Endothelial cell (in vitro differentiated cells): ENCODE measurements around the gene MARVELD1. TPM values are rescaled to one million over a fixed set of nuclear protein-coding genes. Genes with fewer than 3 reads are reported as not detected.
A peak's percentile ranks its signal among the peaks of the same experiment; 100 is the strongest.

Source experiments
- DNase-seq: peaks from one replicate; pipeline ENCODE4 v3.0.0; 2021; ENCODE audit warnings: low spot score
- H3K27ac Mint-ChIP-seq: one replicate; pipeline ENCODE4 v1.8.0; 2021; ENCODE audit warnings: mixed read lengths, inconsistent platforms; ENCODE audit not compliant: unreplicated experiment
- H3K27me3 Mint-ChIP-seq: one replicate; pipeline ENCODE4 v1.8.0; 2021; ENCODE audit warnings: mild to moderate bottlenecking, moderate library complexity, mixed read lengths, inconsistent platforms; ENCODE audit not compliant: unreplicated experiment
- H3K36me3 Mint-ChIP-seq: one replicate; pipeline ENCODE4 v1.8.0; 2021; ENCODE audit warnings: mild to moderate bottlenecking, low read depth, mixed read lengths, inconsistent platforms; ENCODE audit not compliant: unreplicated experiment
- H3K4me1 Mint-ChIP-seq: one replicate; pipeline ENCODE4 v1.8.0; 2021; ENCODE audit warnings: mild to moderate bottlenecking, mixed read lengths, inconsistent platforms; ENCODE audit not compliant: unreplicated experiment
- H3K4me3 Mint-ChIP-seq: one replicate; pipeline ENCODE4 v1.8.0; 2021; ENCODE audit warnings: mild to moderate bottlenecking, mixed read lengths, inconsistent platforms; ENCODE audit not compliant: unreplicated experiment
- H3K9me3 Mint-ChIP-seq: one replicate; pipeline ENCODE4 v1.8.0; 2021; ENCODE audit warnings: mixed read lengths, inconsistent platforms; ENCODE audit not compliant: unreplicated experiment
- total RNA-seq: library from RNA; stranded (reverse); fragmentation: NEBNext Ultra II Directional; extraction: Animal tissue kit (Norgen Biotek cat#: 25700); gene quantifications from one replicate; pipeline ENCODE4 v1.2.1, GENCODE V29; 2021; ENCODE audit not compliant: unreplicated experiment
- TF ChIP-seq, protein P1 (sequence below): fragments of 200-600 bp; sonication (generic); IDR thresholded peaks from one replicate; pipeline ENCODE4 v1.5.0; 2021; ENCODE audit warnings: antibody characterized with exemption; ENCODE audit not compliant: unreplicated experiment

The MARVELD1 gene
- total RNA-seq, 1 donor from 2014 or later: 21.0 TPM

DNA sequence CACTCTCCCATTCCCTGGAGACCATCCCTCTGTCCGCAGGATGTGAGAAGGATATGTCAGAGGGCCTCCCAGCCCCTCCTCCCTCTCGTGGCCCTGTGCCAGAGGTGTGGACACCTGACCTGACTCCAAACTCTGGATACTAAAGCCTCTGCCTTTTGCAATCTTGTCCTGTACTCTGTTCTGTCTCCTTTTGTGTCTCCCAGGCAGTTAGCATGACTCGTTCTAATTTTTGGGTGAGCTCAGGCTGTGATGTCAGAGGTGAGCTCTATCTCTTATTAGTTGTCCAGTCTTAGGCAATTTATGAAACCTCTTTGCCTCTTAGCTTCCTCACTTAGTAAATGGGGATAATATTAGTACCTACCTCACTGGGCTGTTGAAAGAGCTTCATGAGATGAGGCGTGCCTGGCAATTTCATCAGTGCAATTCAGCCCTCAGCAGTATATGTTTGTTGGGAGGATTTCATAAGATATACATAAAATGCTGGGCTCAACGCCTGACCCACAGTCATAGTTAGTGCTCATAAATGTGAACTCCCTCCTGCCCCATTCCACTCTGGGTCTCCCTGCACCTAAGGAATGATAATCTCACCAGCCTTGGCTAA, 10.9 kb downstream of the MARVELD1 start:
- peaks cover 4% of the 10 kb centered on the region for H3K4me1 Mint-ChIP-seq
- H3K9me3 Mint-ChIP-seq: no peaks in the 10 kb centered on the region
- TF ChIP-seq, protein P1, sequence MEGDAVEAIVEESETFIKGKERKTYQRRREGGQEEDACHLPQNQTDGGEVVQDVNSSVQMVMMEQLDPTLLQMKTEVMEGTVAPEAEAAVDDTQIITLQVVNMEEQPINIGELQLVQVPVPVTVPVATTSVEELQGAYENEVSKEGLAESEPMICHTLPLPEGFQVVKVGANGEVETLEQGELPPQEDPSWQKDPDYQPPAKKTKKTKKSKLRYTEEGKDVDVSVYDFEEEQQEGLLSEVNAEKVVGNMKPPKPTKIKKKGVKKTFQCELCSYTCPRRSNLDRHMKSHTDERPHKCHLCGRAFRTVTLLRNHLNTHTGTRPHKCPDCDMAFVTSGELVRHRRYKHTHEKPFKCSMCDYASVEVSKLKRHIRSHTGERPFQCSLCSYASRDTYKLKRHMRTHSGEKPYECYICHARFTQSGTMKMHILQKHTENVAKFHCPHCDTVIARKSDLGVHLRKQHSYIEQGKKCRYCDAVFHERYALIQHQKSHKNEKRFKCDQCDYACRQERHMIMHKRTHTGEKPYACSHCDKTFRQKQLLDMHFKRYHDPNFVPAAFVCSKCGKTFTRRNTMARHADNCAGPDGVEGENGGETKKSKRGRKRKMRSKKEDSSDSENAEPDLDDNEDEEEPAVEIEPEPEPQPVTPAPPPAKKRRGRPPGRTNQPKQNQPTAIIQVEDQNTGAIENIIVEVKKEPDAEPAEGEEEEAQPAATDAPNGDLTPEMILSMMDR: no peak
- peaks cover 3% of the 10 kb centered on the region for H3K27me3 Mint-ChIP-seq
- no peak overlapping the region for H3K27ac Mint-ChIP-seq
- H3K36me3 Mint-ChIP-seq: no peaks in the 10 kb centered on the region
- no peak overlapping the region for H3K4me3 Mint-ChIP-seq
- no peak for DNase-seq

DNA sequence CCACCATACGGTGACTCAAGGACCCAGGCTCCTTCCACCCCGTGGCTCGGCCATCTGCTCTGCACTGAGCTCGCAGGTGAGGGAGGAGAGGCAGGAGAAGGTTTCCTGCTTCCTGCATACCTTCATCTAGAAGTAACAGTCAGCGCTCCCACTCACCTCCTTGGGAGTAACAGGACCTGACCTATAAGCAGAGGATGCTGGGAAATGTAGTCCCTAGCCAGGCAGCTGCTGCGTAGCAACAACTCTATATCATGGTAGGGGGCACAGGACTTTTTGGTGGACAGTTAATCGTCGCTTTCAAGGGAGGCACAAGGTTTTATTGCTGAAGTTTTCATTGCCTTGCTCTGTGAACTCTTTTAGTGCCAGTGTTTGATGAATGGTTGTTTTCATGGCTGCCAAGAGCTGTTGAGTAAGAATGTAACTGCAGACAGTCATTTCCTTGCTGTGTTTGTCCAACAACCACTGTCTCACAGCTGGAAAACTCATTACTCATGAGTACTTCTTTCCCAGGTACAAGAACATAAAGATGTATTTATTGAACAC, 13.2 kb downstream of the MARVELD1 start:
- no peaks in the 10 kb centered on the region for H3K36me3 Mint-ChIP-seq
- DNase-seq: no peak
- peak overlapping the region; percentile 62 for H3K4me3 Mint-ChIP-seq

DNA sequence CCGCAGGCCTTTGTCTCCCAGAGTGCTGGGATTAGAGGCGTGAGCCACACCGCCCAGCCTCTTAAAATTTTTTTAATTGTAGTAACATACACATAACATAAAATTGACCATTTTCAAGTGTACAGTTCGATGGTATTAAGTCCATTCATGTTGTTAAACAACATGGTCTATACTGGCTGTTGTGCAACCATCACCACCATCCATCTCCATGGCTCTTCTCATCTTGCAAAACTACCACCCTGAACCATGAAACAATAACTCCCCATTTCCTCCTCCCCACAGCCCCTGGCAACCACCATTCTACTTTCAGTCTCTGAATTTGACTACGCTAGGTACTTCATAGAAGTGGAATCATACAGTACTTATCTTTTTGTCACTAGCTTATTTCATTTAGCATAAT, 15.5 kb downstream of the MARVELD1 start:
- H3K36me3 Mint-ChIP-seq: no peaks in the 10 kb centered on the region
- no peak overlapping the region for H3K27ac Mint-ChIP-seq
- H3K4me3 Mint-ChIP-seq: no peak overlapping the region

More for the DNA sequence above, 13.2 kb downstream of the MARVELD1 start:
- TF ChIP-seq, protein P1: no peak
- Mint-ChIP-seq H3K27me3 (peaks cover 8% of the 10 kb centered on the region), H3K27ac (no peak overlapping the region), H3K4me1 (no peaks in the 10 kb centered on the region), H3K9me3 (no peaks in the 10 kb centered on the region)

DNA sequence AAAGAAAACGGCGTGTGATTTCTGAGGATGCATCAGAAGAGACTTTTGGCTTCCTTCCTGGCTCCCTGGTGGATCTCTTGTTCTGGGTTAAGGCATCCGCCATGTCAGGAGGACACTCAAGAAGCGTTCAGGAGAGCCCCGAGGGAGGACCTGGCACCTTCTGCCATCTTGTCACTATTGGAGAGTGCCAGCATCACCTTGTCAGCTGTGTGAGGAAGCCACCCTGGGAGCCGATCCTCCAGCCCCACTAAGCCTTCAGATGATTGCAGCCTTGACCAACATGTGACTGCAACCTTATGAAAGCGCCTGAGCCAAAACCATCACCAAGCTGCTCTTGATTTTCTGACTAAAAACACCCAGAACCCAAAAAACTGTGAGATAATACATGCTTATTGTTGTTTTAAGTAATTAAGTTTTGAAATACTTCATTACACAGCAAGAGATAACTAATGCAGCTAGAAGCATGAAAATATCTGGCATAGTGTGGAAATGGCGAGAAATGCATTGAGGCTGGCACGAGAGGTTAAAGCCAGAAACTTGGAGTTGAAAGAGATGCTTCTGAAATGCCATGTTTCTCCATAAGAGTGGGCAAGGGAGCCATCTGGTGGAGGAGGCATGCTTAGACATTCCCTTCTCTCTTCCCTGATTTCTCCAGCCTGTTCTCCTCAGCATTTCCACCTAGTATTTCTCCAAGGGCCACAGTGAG, 18.0 kb downstream of the MARVELD1 start:
- Mint-ChIP-seq H3K9me3 (no peaks in the 10 kb centered on the region), H3K27ac (no peak overlapping the region), H3K4me3 (no peak overlapping the region), H3K4me1 (no peaks in the 10 kb centered on the region), H3K27me3 (peaks cover 14% of the 10 kb centered on the region), H3K36me3 (no peaks in the 10 kb centered on the region)
- TF ChIP-seq, protein P1: peak; percentile 54
- peak; percentile 71 for DNase-seq

More for the DNA sequence above, 15.5 kb downstream of the MARVELD1 start:
- DNase-seq: no peak
- TF ChIP-seq, protein P1: no peak
- Mint-ChIP-seq H3K9me3 (no peaks in the 10 kb centered on the region), H3K4me1 (no peaks in the 10 kb centered on the region), H3K27me3 (peaks cover 8% of the 10 kb centered on the region)

DNA sequence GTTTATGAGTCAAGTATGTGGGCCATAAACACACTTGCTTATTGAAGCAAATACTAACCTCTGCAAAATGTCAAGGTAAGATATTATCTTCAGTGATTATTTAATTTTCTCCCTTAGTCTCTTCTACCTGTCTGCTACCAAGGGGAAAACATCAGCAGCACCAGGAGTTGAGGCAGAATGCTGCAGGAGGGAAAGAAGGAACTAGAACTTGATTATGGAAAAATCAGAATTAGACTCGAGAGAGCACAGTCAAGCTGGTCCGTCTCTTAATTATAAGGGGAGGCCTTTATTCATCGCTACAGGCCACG, 18.5 kb downstream of the MARVELD1 start:
- H3K27me3 Mint-ChIP-seq: peaks cover 15% of the 10 kb centered on the region
- no peaks in the 10 kb centered on the region for H3K36me3 Mint-ChIP-seq
- no peak overlapping the region for H3K4me3 Mint-ChIP-seq
- no peaks in the 10 kb centered on the region for H3K9me3 Mint-ChIP-seq
- H3K4me1 Mint-ChIP-seq: no peaks in the 10 kb centered on the region
- TF ChIP-seq, protein P1: no peak
- DNase-seq: no peak
- no peak overlapping the region for H3K27ac Mint-ChIP-seq
